GM12864 (cell line): ENCODE data around the gene TFRC.
"Not testable (repeated sequence)": the region's sequence is repeated elsewhere in the genome, so short reads cannot be mapped to it uniquely, and the experiment has no call there.

Source experiments
- DNase-seq: peaks from one replicate; pipeline ENCODE4 v3.0.0-alpha.2; 2011; ENCODE audit warnings: low read depth
- H3K4me3 ChIP-seq: 2 replicates; pipeline ENCODE4 v1.5.1; 2011; ENCODE audit warnings: mild to moderate bottlenecking, low read depth, low read length, control low read depth
- CTCF ChIP-seq: IDR thresholded peaks from 2 replicates; pipeline ENCODE4 v1.5.1; 2011; ENCODE audit warnings: low read depth, mild to moderate bottlenecking, moderate library complexity, low read length, control low read depth, inconsistent platforms; ENCODE audit errors: missing control alignments

The TFRC gene

GRCh38 chr3:196079682-196080081 lies 2.2 kb downstream of the TFRC start:
- H3K4me3 ChIP-seq = peak overlapping the region; percentile 96
- DNase-seq = no peak
- TF ChIP-seq CTCF = no peak

- H3K4me3 ChIP-seq = no peak overlapping the region
- TF ChIP-seq CTCF = no peak
- DNase-seq = no peak
These were observed 6.9 kb downstream of the TFRC start for GRCh38 chr3:196075013-196075412.

- TF ChIP-seq CTCF = peak; percentile 80
- no peak overlapping the region for H3K4me3 ChIP-seq
- no peak for DNase-seq
These were observed 8.6 kb downstream of the TFRC start for GRCh38 chr3:196073255-196073753.

- H3K4me3 ChIP-seq = no peak overlapping the region
- no peak for DNase-seq
- TF ChIP-seq CTCF = no peak
These were observed 9.6 kb downstream of the TFRC start for GRCh38 chr3:196072313-196072712.

GRCh38 chr3:196068812-196069211 lies 13.1 kb downstream of the TFRC start:
- DNase-seq, H3K4me3 ChIP-seq: not testable (repeated sequence)

GRCh38 chr3:196067439-196067838 lies 14.5 kb downstream of the TFRC start:
- H3K4me3 ChIP-seq = no peak overlapping the region
- TF ChIP-seq CTCF = no peak
- no peak for DNase-seq

- DNase-seq = no peak
- no peak overlapping the region for H3K4me3 ChIP-seq
- TF ChIP-seq CTCF = no peak
These were observed 17.9 kb downstream of the TFRC start for GRCh38 chr3:196063971-196064370.
